H1 (cell line): ENCODE data around the gene CTSL.

Experiments
- CTCF ChIP-seq, 3 experiments: IDR thresholded peaks; 1 replicate in 2 of 3; 2 replicates in 1 of 3; pipeline versions ENCODE4 v1.5.1 to v1.6.1; 2011; ENCODE audit warnings: low read length in 3 of 3, mild to moderate bottlenecking in 3 of 3, inconsistent platforms in 2 of 3, low read depth in 1 of 3, moderate library complexity in 1 of 3; ENCODE audit not compliant: insufficient read depth in 1 of 3; ENCODE audit errors: control extremely low read depth in 1 of 3
- GABPA ChIP-seq: IDR thresholded peaks from 2 replicates; pipeline ENCODE4 v1.6.1; 2011; ENCODE audit warnings: mild to moderate bottlenecking, low read length, moderate library complexity, borderline replicate concordance; ENCODE audit not compliant: insufficient read depth
- JUN ChIP-seq: IDR thresholded peaks from 2 replicates; pipeline ENCODE4 v1.6.1; 2011; ENCODE audit warnings: low read depth, mild to moderate bottlenecking, improper control_type of control experiment, low read length
- POLR2A ChIP-seq, 2 experiments: IDR thresholded peaks; 1 replicate in 1 of 2; 2 replicates in 1 of 2; pipeline ENCODE4 v1.6.1; 2011; ENCODE audit warnings: low read depth in 2 of 2, low read length in 2 of 2, mild to moderate bottlenecking in 2 of 2; ENCODE audit errors: control extremely low read depth in 1 of 2
- RBBP5 ChIP-seq: IDR thresholded peaks from 2 replicates; pipeline ENCODE4 v1.7.1; 2012; ENCODE audit warnings: low read depth, mild to moderate bottlenecking, inconsistent platforms, low read length, moderate library complexity, borderline replicate concordance

GRCh38 chr9:87734106-87734505, 8.2 kb downstream of the CTSL start:
- TF ChIP-seq RBBP5 (no peak), POLR2A (IDR thresholded peaks at IDR 0.05; ENCODE audit: control extremely low read depth in 1 of 2, low read depth in 2 of 2, low read length in 2 of 2) (no peak), CTCF (IDR thresholded peaks at IDR 0.05; ENCODE audit: control extremely low read depth in 1 of 3, insufficient read depth in 1 of 3, low read depth in 1 of 3, low read length in 3 of 3) (no peak), GABPA (no peak), JUN (no peak)
